Activated CD8-positive, alpha-beta T cell treated with anti-CD3 and anti-CD28 coated beads for 36 hours (primary cell): ENCODE data around the gene DAZL. TPM values are rescaled to one million over a fixed set of nuclear protein-coding genes. Genes with fewer than 3 reads are reported as not detected.
"Not testable (repeated sequence)": the region's sequence is repeated elsewhere in the genome, so short reads cannot be mapped to it uniquely, and the experiment has no call there.

ENCODE experiments used
- ATAC-seq: fragments of 200-7000 bp; cut with Tn5 transposase; one replicate; pipeline ENCODE4 v1.10.0; 2021; ENCODE audit warnings: mild to moderate bottlenecking, moderate library complexity
- CTCF ChIA-PET: fragments of 350-600 bp; sonication (Branson Sonifier 250); formaldehyde crosslinking; loops from one replicate; lab custom pipeline; 2021; ENCODE audit warnings: antibody characterized with exemption; lab: Charles Lee
- POLR2A ChIA-PET: fragments of 350-600 bp; sonication (Branson Sonifier 250); formaldehyde crosslinking; loops from one replicate; lab custom pipeline; 2021; ENCODE audit warnings: antibody characterized with exemption; lab: Charles Lee
- DNase-seq: peaks from one replicate; pipeline ENCODE4 v3.0.0-alpha.2; 2020
- H3K27ac Mint-ChIP-seq: one replicate; pipeline ENCODE4 v1.8.0; 2021; ENCODE audit warnings: mild to moderate bottlenecking, mixed read lengths
- H3K27me3 Mint-ChIP-seq: one replicate; pipeline ENCODE4 v1.8.0; 2021; ENCODE audit warnings: mixed read lengths
- H3K36me3 Mint-ChIP-seq: one replicate; pipeline ENCODE4 v1.8.0; 2021; ENCODE audit warnings: low read depth, mixed read lengths
- H3K4me1 Mint-ChIP-seq: one replicate; pipeline ENCODE4 v1.8.0; 2021; ENCODE audit warnings: low read depth, mixed read lengths
- H3K4me3 Mint-ChIP-seq: one replicate; pipeline ENCODE4 v1.8.0; 2021; ENCODE audit warnings: mild to moderate bottlenecking, moderate library complexity, mixed read lengths
- H3K9me3 Mint-ChIP-seq: one replicate; pipeline ENCODE4 v1.8.0; 2021; ENCODE audit warnings: mixed read lengths
- CTCF ChIP-seq: fragments of 200-600 bp; IDR thresholded peaks from one replicate; pipeline ENCODE4 v1.8.0; 2022; ENCODE audit warnings: antibody characterized with exemption, mild to moderate bottlenecking
- intact Hi-C: fragments of 100-400 bp; cut with micrococcal nuclease; formaldehyde crosslinking; loops from one replicate; pipeline ENCODE4 v1.10.0; 2022
- total RNA-seq, 2 experiments: library from RNA; stranded (reverse); gene quantifications; one replicate each; pipeline ENCODE4 v1.2.3, GENCODE V29; 2021

DAZL gene
- total RNA-seq, 2 experiments from 2014 or later: not detected

DNA sequence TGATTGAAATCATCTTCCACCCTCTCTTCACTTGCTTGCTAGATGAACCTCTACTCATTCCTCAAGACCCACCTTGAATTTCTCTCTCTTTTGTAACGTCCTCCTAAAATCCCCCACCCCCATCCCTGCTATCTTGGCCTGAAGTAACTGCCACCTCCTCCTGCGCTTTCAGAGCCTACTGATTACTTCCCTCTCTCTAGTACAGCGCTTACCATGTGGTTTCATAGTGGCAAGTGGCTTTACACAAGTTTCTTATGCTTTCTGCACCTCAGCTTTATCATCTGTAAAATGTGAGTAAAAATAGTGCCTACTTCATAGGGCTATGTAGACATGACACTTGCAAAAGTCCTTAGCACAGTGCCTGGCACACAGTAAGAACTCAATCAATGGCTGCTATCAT, 28.7 kb upstream of the DAZL start:
- Mint-ChIP-seq H3K27me3 (peaks cover 1% of the 10 kb centered on the region), H3K4me3 (no peak overlapping the region), H3K27ac (no peak overlapping the region), H3K36me3 (no peaks in the 10 kb centered on the region), H3K4me1 (no peaks in the 10 kb centered on the region), H3K9me3 (no peaks in the 10 kb centered on the region)
- ChIA-PET POLR2A (no interaction called here), CTCF (no interaction called here)
- DNase-seq (no peak), ATAC-seq (no peak)
- TF ChIP-seq CTCF: no peak
- intact Hi-C loops: no loop called here

DNA sequence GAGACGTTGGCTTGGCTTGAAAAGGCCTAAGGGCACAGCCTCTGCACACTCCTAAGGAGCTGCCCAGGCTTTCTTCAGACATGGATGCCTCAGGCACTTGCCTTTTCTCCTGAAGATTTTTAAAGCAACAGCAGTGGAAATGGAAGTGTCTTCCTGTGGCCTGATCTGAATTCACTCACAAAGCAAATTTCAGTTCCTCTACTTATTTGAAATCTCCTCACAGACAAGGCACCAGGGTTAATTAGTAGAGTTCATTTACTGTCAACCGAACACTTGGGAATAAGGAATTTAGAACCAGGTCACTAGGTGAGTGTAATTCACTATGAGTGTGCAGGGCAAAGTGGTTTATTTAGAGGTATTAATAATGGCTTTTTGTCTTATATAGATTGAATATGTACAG, 27.2 kb upstream of the DAZL start:
- no peak for TF ChIP-seq CTCF
- Mint-ChIP-seq H3K36me3 (no peaks in the 10 kb centered on the region), H3K27ac (no peak overlapping the region), H3K27me3 (no peaks in the 10 kb centered on the region), H3K9me3 (no peaks in the 10 kb centered on the region), H3K4me3 (no peak overlapping the region), H3K4me1 (no peaks in the 10 kb centered on the region)
- DNase-seq (no peak), ATAC-seq (no peak)
- CTCF ChIA-PET: no interaction called here
- intact Hi-C loops: no loop called here
- POLR2A ChIA-PET: no interaction called here

- intact Hi-C loops: no loop called here
- no peak for DNase-seq
- TF ChIP-seq CTCF: no peak
- no peaks in the 10 kb centered on the region for H3K36me3 Mint-ChIP-seq
- H3K27ac Mint-ChIP-seq: no peak overlapping the region
- H3K4me1 Mint-ChIP-seq: no peaks in the 10 kb centered on the region
- ChIA-PET CTCF (interaction anchor here (1.6 kb wide), 1 partner anchor 17 kb away, joined by 6 read pairs; no protein-coding TSS in a partner anchor), POLR2A (no interaction called here)
- H3K4me3 Mint-ChIP-seq: no peak overlapping the region
- ATAC-seq: no peak
- no peaks in the 10 kb centered on the region for H3K27me3 Mint-ChIP-seq
- H3K9me3 Mint-ChIP-seq: peaks cover 9% of the 10 kb centered on the region
These were observed 13.5 kb upstream of the DAZL start for GRCh38 chr3:16618721-16619120.

- H3K36me3 Mint-ChIP-seq, H3K9me3 Mint-ChIP-seq, ATAC-seq, H3K4me3 Mint-ChIP-seq, H3K27me3 Mint-ChIP-seq, CTCF ChIA-PET, H3K27ac Mint-ChIP-seq, DNase-seq, POLR2A ChIA-PET, intact Hi-C loops, H3K4me1 Mint-ChIP-seq: not testable (repeated sequence)
These were observed 11.9 kb upstream of the DAZL start for GRCh38 chr3:16617155-16617554.

DNA sequence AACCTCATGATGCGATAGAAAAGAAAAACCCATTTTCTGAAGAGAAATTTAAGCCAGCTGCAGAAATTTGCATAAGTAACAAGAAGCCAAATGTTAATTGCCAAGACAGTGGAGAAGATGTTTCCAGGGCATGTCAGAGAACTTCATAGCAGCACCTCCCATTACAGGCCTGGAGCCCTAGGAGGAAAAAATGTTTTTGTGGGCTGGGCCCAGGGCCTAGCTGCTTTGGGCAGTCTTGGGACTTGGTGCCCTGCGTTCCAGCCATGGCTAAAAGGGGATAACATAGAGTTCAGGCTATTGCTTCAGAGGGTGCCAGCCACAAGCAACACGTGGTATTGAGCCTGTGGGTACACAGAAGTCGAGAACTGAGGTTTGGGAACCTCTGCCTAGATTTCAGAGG, 10.9 kb upstream of the DAZL start:
- Mint-ChIP-seq H3K9me3 (peaks cover 9% of the 10 kb centered on the region), H3K4me3 (no peak overlapping the region), H3K36me3 (no peaks in the 10 kb centered on the region), H3K27me3 (peaks cover 4% of the 10 kb centered on the region), H3K27ac (no peak overlapping the region), H3K4me1 (no peaks in the 10 kb centered on the region)
- no peak for TF ChIP-seq CTCF
- no peak for ATAC-seq
- no peak for DNase-seq
- ChIA-PET CTCF (no interaction called here), POLR2A (no interaction called here)
- intact Hi-C loops: no loop called here
